CD1c-positive myeloid dendritic cell (primary cell): ENCODE measurements around the gene FUNDC1.
A peak's percentile ranks its signal among the peaks of the same experiment; 100 is the strongest.
"Not testable (repeated sequence)": the region's sequence is repeated elsewhere in the genome, so short reads cannot be mapped to it uniquely, and the experiment has no call there.

Experiments
- DNase-seq: peaks from one replicate; pipeline ENCODE4 v3.0.0-alpha.2; 2016; ENCODE audit errors: extremely low spot score

Gene FUNDC1

GRCh38 chrX:44542567-44543325 lies at the start of gene FUNDC1:
Gene FUNDC1 (minus strand): TSS chrX:44542859. CDS start chrX:44542832, 27 bp downstream.
- DNase-seq = peak; percentile 93

DNA sequence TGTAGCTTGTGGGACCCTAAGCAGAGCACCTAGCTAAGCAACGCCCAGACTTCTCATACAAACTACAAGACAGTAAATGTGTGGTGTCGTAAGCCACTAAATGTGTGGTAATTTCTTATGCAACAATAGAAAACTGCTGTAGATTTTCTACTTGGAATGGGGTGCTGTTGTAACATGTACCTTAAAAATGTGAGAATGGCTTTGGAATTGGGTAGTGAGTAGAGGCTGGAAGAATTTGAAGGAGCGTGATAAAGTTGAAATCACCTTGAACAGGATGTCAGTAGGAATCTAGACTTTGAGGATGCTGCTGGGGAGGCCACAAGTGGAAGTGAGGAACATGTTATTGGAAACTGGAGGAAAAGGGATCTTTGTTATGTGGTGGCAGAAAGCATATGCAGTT lies 43.2 kb upstream of the FUNDC1 start:
- no peak for DNase-seq

DNA sequence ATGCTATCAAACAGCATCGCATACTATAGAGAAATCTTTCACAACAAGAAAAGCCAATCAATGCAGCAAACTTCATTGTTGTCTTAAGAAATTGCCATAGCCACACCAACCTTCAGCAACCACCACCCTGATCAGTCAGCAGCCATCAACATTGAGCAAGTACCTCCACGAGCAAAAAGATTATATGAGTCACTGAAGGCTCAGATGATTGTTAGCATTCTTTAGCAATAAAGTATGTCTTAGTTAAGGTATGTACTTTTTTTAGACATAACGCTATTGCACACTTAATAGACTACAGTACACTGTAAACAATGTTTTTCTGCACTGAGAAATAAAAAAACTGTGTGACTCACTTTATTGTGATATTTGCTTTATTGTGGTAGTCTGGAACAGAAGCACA lies 37.8 kb upstream of the FUNDC1 start:
- DNase-seq = no peak

DNA sequence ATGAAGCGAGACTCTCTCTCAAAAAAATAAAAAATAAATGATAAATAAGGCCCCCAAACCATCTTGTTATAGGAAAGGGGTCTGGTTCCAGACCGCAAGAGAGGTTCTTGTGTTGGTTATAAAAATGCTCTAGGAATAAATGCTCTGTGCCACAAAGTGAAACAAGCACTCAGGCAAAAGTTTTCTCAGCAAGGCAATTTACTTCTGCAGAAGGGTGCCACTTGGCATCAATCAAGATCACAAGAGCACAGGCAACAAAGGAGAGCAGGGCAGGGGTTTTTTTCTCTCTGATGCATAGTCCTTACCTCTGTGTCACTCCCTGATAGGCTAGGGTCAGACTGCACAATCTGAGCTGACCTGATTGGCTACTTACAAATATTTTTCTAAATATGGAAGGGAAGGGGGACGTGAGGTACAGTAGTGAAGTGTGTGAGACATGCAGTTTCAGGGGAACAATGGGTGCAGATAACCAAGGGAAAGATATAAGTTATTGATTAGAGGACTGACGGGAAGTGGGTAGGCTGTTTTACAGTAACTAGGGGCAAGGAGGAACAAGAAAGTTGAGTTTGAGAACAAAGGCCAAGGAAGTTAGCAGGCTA lies 29.8 kb upstream of the FUNDC1 start:
- no peak for DNase-seq

DNA sequence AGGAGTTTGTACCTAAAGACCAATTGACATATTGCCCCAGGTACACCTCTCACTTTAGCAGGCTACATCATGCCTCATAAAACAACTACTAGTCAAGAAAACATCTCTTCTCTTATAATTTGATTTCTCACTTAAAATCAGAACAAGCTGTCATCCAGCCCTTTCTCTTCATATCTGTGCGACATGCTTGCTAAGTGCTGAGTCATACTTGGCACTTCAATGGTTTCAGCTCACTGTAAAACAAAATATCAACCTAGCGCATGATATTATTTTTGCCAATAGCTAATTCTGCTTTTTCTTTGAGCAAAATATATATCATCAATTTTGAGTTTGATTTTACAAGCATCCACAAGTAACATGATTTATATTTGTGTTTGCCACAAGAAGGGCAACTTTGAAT lies 27.9 kb upstream of the FUNDC1 start:
- DNase-seq = no peak

DNA sequence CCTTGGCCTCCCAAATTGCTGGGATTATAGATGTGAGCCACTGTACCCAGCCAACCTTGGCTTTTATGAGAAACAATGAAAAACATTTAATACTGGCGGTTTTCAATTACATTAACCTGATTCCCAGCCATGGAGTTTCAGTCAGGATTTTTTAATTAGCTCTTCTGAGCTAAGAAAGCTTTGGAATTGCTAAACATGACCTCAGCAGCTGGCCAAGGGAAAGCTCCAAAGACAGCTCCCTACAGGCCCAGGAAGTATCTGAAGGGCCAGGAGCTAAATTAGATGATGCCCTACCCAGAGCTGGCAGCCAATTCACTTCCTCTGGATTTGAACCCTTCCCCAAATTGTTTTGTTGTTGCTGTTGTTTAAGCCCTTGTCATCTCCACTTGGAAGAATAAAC lies 26.5 kb upstream of the FUNDC1 start:
- DNase-seq = no peak

GRCh38 chrX:44568196-44568595 lies 25.5 kb upstream of the FUNDC1 start:
- DNase-seq = no peak

GRCh38 chrX:44561896-44562295 lies 19.2 kb upstream of the FUNDC1 start:
- DNase-seq = not testable (repeated sequence)

- DNase-seq = no peak
Observed at GRCh38 chrX:44550563-44550962, 7.9 kb upstream of the FUNDC1 start.

- peak; percentile 5 for DNase-seq
Observed at GRCh38 chrX:44545454-44545853, 2.8 kb upstream of the FUNDC1 start.

GRCh38 chrX:44544036-44544435 lies 1.4 kb upstream of the FUNDC1 start:
- DNase-seq = no peak

- DNase-seq = no peak
Observed at GRCh38 chrX:44536198-44536597, 6.5 kb downstream of the FUNDC1 start.

DNA sequence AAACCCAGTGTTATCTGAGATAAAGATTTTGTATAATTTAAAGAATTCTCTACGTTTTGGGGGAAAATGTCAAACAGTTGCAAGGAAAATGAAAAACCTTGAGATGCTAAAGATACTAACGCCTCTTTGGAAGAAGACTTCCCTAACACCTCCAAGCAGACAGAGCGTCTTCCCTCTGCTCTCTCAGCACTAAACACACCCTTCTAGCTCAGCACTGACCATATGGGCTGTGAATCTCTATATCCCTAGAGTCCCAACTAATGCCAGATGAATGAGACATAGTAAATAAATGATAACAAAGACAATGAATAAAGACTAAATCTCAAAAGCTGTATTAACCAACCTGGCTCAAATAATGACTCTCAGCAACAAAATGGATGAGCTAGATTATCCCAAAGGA lies 13.3 kb downstream of the FUNDC1 start:
- no peak for DNase-seq

GRCh38 chrX:44514272-44514671 lies 28.4 kb downstream of the FUNDC1 start:
- DNase-seq = no peak

- DNase-seq = no peak
Observed at GRCh38 chrX:44507292-44507691, 35.4 kb downstream of the FUNDC1 start.

GRCh38 chrX:44506678-44507077 lies 36.0 kb downstream of the FUNDC1 start:
- no peak for DNase-seq

DNA sequence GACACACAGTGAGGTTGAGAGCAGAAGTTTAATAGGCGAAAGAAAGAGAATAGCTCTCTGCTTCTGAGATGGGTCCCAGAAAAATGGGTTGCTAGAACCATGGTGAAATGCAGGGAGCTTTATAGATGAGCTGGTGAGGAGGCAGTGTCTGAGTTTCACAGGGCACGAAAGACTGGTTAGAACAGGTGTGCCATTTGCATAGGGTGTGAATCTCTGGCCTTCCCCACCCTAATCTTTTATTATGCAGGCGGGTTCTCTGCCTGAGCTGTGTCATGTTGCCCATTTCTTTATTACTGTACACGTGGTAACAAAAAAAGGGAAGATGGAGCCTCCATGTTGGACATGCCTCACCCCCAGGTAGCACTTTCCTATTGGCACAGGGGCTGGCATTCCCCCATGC lies 39.1 kb downstream of the FUNDC1 start:
- DNase-seq = no peak

DNA sequence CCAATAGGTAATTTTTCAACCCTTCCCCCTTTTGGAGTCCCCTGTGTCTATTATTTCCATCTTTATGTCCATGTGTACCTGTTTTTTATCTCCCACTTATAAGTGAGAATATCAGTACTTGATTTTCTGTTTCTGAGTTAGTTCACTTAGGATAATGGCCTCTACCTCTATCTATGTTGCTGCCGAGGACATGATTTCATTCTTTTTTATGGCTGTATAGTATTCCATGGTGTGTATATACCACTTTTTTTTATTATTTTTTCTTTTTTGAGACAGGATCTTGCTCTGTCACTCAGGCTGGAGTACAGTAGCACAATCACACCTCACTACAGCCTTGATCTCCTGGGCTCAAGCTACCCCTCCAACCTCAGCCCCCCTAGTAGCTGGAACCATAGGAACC lies 47.6 kb downstream of the FUNDC1 start:
- DNase-seq = no peak

DNA sequence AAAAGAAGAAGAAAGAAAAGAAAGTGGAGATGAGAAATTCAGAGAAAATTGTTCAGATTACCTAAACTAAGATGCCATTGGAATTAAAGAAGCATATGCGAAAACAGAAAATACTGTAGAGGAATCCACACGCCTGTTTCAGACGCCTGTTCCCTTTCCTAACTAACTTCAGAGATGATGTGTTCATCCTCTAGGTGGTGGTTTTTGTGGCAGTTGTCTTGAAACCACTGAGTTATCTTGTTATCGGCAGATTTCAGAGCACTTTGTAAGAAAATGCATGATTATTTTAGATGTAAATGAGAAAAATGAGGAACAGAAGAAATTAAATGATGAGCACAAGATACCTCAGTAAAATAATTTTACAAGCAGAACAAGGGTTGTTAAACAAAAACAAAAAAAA lies 48.3 kb downstream of the FUNDC1 start:
- no peak for DNase-seq

DNA sequence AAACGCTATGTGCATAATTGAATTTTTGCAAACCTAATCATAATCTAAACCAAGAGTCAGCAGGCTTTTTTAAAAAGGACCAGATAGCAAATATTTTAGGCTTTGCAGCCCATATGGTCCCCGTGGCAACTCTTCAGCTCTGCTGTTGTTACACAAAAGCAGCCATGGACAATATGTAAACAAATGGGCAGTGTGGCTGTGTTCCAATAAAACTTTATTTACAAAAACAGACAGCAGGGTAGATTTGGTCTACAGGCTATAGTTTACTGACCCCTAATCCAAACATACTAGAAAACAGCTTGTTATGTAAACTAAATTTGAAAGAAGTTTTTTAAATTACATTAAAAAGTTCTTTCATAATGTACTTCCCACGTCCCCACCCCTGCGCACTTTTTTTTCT lies 53.1 kb downstream of the FUNDC1 start:
- no peak for DNase-seq

DNA sequence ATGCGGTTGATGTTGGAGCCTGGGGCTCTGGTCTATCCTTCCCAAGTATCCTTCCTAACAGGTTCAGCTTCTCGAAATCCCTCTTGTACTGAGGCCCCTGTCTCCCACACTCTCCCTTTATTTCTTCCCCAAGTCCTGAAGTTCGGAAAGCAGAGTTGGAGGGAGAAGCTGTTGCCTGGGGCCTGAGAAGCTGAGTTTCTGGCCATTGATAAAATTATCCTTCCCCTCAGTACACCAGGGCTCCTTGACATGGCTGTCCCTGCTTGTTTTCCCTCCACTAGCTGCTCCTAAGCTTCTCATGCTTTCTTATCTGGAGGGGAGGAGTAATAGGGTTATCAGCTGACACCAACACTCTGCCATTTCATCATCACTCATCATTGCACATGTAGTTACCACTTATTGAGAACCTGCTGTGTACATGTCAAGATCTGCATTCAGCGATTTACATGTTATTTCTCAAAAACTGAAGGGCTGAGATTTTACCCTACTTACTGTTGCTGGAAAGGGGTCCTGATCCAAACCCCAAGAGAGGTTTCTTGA lies 58.0 kb downstream of the FUNDC1 start:
- DNase-seq = no peak

DNA sequence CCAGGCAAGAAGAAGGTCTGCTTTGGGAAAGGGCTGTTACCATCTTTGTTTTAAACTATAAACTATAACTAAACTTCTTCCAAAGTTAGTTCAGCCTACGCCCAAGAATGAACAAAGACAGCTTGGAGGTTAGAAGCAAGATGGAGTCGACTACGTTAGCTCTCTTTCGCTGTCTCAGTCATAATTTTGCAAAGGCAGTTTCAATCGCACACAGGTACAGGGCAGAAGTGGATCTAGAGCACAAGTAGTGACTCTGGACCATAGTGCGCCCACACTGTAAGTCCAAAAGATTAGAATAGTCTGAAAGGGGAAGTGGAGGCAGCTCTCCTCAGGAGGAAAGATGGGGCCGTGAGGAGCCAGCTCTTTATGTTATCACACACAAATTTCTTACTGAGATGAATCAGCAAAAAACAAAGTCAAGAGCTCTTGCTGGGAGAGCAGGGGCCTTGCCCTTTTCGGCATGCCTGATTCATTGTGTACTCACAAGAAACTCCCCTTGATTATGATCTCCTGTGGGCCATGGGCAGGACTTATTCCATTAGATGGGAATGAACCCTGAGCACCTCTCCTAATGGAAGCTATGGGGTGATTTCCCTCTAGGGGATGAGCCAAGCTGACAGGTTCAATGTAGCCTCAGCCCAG lies 58.6 kb downstream of the FUNDC1 start:
- no peak for DNase-seq

DNA sequence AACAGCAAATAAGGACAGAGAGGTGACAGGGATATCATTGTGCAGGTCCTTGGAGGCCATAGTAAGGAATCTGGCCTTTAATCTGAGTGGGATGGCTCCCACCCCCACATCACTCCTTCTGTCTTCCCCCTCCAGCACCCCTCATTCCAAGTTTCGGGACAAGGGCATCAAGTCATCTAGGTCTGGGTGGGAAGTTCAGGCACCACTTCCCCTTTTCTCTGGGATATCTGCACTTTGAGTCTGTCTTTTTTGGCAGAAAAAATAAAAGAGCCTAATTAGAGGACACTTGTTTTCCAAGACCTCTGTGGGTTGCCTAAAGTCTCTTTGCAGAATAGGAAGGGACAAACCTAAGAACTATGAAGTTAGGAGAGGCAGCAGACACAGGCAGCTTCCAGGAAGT lies 60.1 kb downstream of the FUNDC1 start:
- DNase-seq = no peak
